ENCODE measurements around the gene SPOPL.

GRCh38 chr2:138493334-138493733, 8.2 kb upstream of the SPOPL start:
- TF ChIP-seq CTCF (IDR thresholded peaks at IDR 0.05) (no peak), TCF7L2 (IDR thresholded peaks at IDR 0.05; ENCODE audit: low read depth, low read length) (no peak)

Measured in Panc1 (cell line).